GM10248 (cell line): ENCODE data around the gene LY6G5B.

Source experiments
- CTCF ChIA-PET: fragments of 300-600 bp; sonication (Branson Sonifier 250); formaldehyde crosslinking; extraction: SDS; loops from one replicate; lab custom pipeline; 2021; ENCODE audit warnings: antibody characterized with exemption; lab: Yijun Ruan, JAX
- POLR2A ChIA-PET: fragments of 350-650 bp; sonication (Branson Sonifier 250); formaldehyde crosslinking; extraction: SDS; loops from one replicate; lab custom pipeline; 2020; ENCODE audit warnings: antibody characterized with exemption; lab: Yijun Ruan, JAX
- DNase-seq: peaks from one replicate; pipeline ENCODE4 v3.0.0; 2012; ENCODE audit errors: extremely low spot score
- TF ChIP-seq, protein P1 (sequence below): IDR thresholded peaks from 2 replicates; pipeline ENCODE4 v1.5.1; 2012; ENCODE audit warnings: mild to moderate bottlenecking, low read depth; ENCODE audit errors: extremely low read depth, missing control alignments, control extremely low read depth

The LY6G5B gene

DNA sequence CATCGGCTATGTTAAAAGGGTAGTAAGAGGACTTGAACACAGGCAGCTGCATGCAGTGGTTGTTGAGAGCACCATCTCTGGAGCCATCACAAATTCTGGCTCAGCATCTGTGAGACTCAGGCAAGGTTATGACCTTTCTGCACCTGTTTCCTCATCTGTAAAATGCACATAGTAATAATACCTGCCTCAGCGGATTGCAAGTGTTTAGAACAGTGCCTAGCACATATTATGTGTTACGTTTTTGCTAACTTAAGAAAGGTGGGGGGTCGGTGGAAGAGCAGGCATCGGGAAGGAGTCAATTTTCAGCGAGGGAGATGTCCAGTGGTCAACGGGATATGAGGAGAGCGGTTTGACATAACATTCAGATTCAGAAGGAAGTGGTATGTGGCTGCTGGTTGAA is 8.2 kb downstream of the LY6G5B start:
- POLR2A ChIA-PET = no interaction called here
- TF ChIP-seq, protein P1, sequence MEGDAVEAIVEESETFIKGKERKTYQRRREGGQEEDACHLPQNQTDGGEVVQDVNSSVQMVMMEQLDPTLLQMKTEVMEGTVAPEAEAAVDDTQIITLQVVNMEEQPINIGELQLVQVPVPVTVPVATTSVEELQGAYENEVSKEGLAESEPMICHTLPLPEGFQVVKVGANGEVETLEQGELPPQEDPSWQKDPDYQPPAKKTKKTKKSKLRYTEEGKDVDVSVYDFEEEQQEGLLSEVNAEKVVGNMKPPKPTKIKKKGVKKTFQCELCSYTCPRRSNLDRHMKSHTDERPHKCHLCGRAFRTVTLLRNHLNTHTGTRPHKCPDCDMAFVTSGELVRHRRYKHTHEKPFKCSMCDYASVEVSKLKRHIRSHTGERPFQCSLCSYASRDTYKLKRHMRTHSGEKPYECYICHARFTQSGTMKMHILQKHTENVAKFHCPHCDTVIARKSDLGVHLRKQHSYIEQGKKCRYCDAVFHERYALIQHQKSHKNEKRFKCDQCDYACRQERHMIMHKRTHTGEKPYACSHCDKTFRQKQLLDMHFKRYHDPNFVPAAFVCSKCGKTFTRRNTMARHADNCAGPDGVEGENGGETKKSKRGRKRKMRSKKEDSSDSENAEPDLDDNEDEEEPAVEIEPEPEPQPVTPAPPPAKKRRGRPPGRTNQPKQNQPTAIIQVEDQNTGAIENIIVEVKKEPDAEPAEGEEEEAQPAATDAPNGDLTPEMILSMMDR = no peak
- DNase-seq = no peak
- CTCF ChIA-PET = interaction anchor here (0.8 to 2.9 kb wide), 6 partner anchors 10 to 275 kb away, joined by 3 to 12 read pairs (median 4); partner anchors contain the start of gene LY6G6D

DNA sequence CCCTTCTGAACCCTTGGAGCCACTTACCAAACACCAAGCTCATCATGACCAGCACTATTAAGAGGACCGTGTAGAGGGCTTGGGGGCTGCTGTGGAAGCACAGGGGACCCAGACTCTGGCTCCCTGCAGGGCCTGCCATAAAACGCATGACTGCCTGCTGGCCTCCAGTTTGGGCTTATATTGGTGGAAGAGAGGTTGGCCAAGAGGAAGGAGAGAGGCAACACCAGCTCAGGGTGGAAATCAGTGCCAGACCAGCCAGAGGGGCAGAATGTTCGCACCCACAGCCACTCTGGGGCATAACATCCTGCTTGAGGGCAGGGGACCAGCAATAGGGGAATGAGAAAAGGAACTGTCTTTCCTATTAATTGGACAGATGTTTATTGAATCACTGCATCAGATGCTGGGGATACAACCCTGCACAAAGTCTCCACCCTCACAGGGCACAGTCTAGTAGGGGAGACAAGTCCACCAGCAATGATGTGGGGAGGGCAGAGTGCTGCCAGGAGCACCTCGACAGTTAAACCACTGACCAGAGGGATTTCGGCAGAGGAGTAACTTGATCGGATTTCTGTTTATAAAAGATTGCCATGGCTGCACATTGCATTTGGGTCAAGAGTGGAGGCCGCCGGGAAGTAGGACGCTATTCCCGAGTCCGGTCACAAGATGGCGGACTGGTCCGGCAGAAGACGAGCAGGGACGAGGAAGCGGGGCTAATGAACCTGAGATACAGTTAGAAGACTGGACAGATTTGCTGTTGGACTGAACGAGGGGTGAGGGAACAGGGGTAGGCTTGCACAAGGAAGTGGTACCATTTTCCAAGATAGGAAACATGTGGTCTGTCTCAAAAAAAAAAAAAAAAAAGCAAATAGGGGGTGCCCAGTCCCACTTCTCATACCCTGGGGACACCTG is 10.7 kb downstream of the LY6G5B start, which contains the start of gene LY6G5C:
Gene LY6G5C, minus strand, starts transcription at position 842 of the 909 bp plus-strand sequence. Its CDS starts 694 bp downstream, at position 148.
- TF ChIP-seq, protein P1 = peak; percentile 77
- ChIA-PET CTCF (interaction anchor here (0.6 to 2.9 kb wide), 20 partner anchors 8 to 290 kb away, joined by 3 to 20 read pairs (median 4); partner anchors contain the start of genes ABHD16A, CSNK2B, HSPA1A and HSPA1L), POLR2A (interaction anchor here (0.6 kb wide), 1 partner anchor 10 kb away, joined by 3 read pairs; no protein-coding TSS in a partner anchor)
- DNase-seq = peak; percentile 83

DNA sequence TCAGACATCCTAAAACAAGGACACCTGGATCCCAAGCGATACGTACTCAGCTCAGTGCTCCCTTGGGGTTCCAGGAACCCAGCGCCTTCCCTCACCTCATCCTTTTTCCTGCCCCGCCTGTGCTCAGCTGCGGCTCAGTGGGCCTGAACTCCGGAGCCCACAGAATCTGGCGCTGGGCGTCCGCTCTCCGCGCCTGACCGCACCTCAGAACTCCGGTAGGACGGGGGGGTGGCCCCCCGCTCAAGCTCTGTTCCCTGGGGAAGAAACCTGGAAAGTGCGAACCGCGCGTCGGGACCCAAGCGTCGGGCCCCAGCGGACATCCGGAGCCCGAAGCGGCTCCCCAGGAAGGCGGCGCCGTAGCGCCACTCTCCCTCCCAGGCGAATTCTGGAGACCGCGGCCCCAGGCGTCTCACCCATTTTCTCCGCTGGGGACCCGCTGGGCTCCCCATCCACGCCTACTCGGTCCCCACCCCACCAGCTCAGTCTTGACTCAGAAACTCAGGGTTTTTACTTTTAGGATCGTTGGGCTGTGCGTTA is 11.4 kb downstream of the LY6G5B start:
- POLR2A ChIA-PET = interaction anchor here (0.6 kb wide), 1 partner anchor 11 kb away, joined by 3 read pairs; no protein-coding TSS in a partner anchor
- TF ChIP-seq, protein P1 = peak; percentile 13
- DNase-seq = peak; percentile 75
- CTCF ChIA-PET = interaction anchor here (0.6 to 2.4 kb wide), 15 partner anchors 9 to 289 kb away, joined by 3 to 20 read pairs (median 4); partner anchors contain the start of genes ABHD16A, CSNK2B, HSPA1A and HSPA1L

GRCh38 chr6:31683591-31683990 is 13.8 kb downstream of the LY6G5B start:
- no peak for DNase-seq
- ChIA-PET CTCF (interaction anchor here (0.8 to 1.6 kb wide), 4 partner anchors 10 to 20 kb away, joined by 3 to 6 read pairs (median 4); partner anchors contain the start of genes ABHD16A and LY6G5B), POLR2A (no interaction called here)
- TF ChIP-seq, protein P1 = no peak

DNA sequence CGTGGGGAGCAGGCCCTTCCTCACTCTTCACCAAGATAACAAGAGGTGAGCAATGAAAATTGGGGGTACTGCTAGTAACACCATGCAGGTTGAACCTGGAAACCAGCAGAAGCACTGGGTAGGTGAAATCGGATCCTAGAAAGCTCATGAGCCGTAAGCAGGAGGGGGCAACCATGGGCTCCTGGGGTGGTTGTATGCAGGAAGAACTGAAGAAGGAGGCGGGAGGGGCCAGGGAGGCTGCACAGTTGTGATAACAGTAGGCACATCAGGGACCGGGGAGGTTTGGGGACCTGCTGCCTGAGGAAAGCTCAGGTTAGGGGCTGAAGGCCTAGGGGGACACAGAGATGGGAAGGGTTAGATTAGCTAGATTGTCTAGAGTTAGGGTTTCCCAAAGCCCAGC is 16.7 kb downstream of the LY6G5B start:
- ChIA-PET CTCF (interaction anchor here (0.7 to 0.9 kb wide), 2 partner anchors 83 to 109 kb away, joined by 3 read pairs; partner anchors contain the start of gene VARS1), POLR2A (no interaction called here)
- no peak for DNase-seq
- TF ChIP-seq, protein P1 = no peak

- no peak for DNase-seq
- CTCF ChIA-PET = interaction anchor here (1.1 to 1.4 kb wide), 2 partner anchors 9 to 265 kb away, joined by 4 read pairs; no protein-coding TSS in a partner anchor
- TF ChIP-seq, protein P1 = no peak
- POLR2A ChIA-PET = no interaction called here
Observed at GRCh38 chr6:31687321-31687720, 17.5 kb downstream of the LY6G5B start.
